Heart right ventricle (tissue), 16 donors: ENCODE data around the gene ITGBL1. TPM values are rescaled to one million over a fixed set of nuclear protein-coding genes. Genes with fewer than 3 reads are reported as not detected.
A peak's percentile ranks its signal among the peaks of the same experiment; 100 is the strongest.

Experiments used
- ATAC-seq, 8 donors: fragments of 200-7000 bp; cut with Tn5 transposase; one replicate each; pipeline ENCODE4 v1.9.1; 2020; ENCODE audit warnings: mild to moderate bottlenecking in 8 of 8, moderate library complexity in 8 of 8, moderate number of reproducible peaks in 1 of 8
- DNase-seq, 2 donors: peaks; one replicate each; pipeline ENCODE4 v3.0.0-alpha.2; 2020
- H3K27ac ChIP-seq, 10 donors: fragments of 200-600 bp; sonication (generic) in 2 of 10; one replicate each; pipeline versions ENCODE4 v1.5.0 to v1.8.0; 2020 to 2022; ENCODE audit warnings: mild to moderate bottlenecking in 3 of 10
- H3K27me3 ChIP-seq, 7 donors: fragments of 200-600 bp; one replicate each; pipeline ENCODE4 v1.8.0; 2021 to 2022; ENCODE audit warnings: mild to moderate bottlenecking in 2 of 7
- H3K36me3 ChIP-seq, 9 donors: fragments of 200-600 bp; sonication (generic) in 1 of 9; one replicate each; pipeline versions ENCODE4 v1.5.0 to v1.8.0; 2020 to 2022; ENCODE audit warnings: mild to moderate bottlenecking in 2 of 9
- H3K4me1 ChIP-seq, 9 donors: fragments of 200-600 bp; sonication (generic) in 1 of 9; one replicate each; pipeline versions ENCODE4 v1.5.0 to v1.8.0; 2020 to 2022; ENCODE audit warnings: mild to moderate bottlenecking in 4 of 9
- H3K4me3 ChIP-seq, 10 donors: fragments of 200-600 bp; sonication (generic) in 2 of 10; one replicate each; pipeline versions ENCODE4 v1.5.0 to v1.8.0; 2020 to 2022; ENCODE audit warnings: mild to moderate bottlenecking in 7 of 10, moderate library complexity in 2 of 10
- H3K9me3 ChIP-seq, 11 donors: fragments of 200-600 bp in 10 of 11; sonication (generic) in 2 of 11; one replicate each; pipeline versions ENCODE4 v1.5.0 to v1.8.0; 2013 to 2022; ENCODE audit warnings: mild to moderate bottlenecking in 2 of 11, control low read depth in 1 of 11, moderate library complexity in 1 of 11
- CTCF ChIP-seq, 9 donors: fragments of 200-600 bp; sonication (generic) in 2 of 9; IDR thresholded peaks; one replicate each; pipeline versions ENCODE4 v1.5.0 to v1.8.0; 2021 to 2022; ENCODE audit warnings: antibody characterized with exemption in 9 of 9, mild to moderate bottlenecking in 5 of 9, moderate library complexity in 1 of 9
- WGBS, 2 donors: extraction: QIAGEN DNeasy Blood & Tissue Kit; methylation state at CpG; one replicate each; pipeline ENCODE4 v1.1.7; 2013; ENCODE audit warnings: inconsistent platforms in 1 of 2; 5-methylcytosine and 5-hydroxymethylcytosine counted together
- intact Hi-C, 10 donors: fragments of 100-400 bp; cut with DNase I; formaldehyde crosslinking; loops; one replicate each; pipeline versions ENCODE4 v1.11.1 to v1.14.2; 2022
- polyA plus RNA-seq, 2 donors: library from polyadenylated mRNA; stranded (reverse); fragments of 200-250 nt; gene quantifications; one replicate each; pipeline ENCODE4 v1.2.3, GENCODE V29; 2013
- total RNA-seq, 10 donors: library from RNA; stranded (reverse); fragmentation: NEBNext Ultra II Directional in 3 of 10; extraction: Animal tissue kit (Norgen Biotek cat#: 25700) in 3 of 10; gene quantifications; one replicate each; pipeline versions ENCODE4 v1.2.1 to v1.2.4, GENCODE V29; 2021 to 2023
- donor health status: Arrhythmogenic right ventricular cardiomyopathy.
- donor health status: ischemic (EF 13 %, LVEDD 7.1; RV severe dilation, severe dysfunction).
- donor health status: healthy with polysubstance abuse.
- donor health status: DM: no; HTN: yes; CAD: no.
- donor health status: DM: no; HTN: no; CAD: no.
- donor health status: ischemic (EF 25% LVEDD 6.9; RV normal size, moderate dysfunction).
- donor health status: ischemic (EF 25% LVEDD 5.7; RV mildly dilated, moderate dysfunction).
- donor health status: healthy.
- donor health status: DM: yes; HTN: yes; CAD: no.
- donor health status: Ischemic cardiomyopathy.
- donor health status: ischemic (EF 35%, LVEDD 5.7; RV mildly dilated, moderate dysfunction).
- donor health status: nonischemic (EF 11% LVEDD 7.7; RV severe dilation, severe dysfunction).
- donor health status: DM: yes; HTN: yes; CAD: no.
- donor health status: PGD.
- donor health status: ischemic (EF 29% LVEDD 5.4; RV normal size, mild dysfunction).
- donor health status: nonischemic (EF 23%, LVEDD 6.1; RV moderate dilation, normal function).

ITGBL1 gene
- total and polyA plus RNA-seq, 12 donors: 0.78 to 11.9 (median 4.3) TPM

DNA sequence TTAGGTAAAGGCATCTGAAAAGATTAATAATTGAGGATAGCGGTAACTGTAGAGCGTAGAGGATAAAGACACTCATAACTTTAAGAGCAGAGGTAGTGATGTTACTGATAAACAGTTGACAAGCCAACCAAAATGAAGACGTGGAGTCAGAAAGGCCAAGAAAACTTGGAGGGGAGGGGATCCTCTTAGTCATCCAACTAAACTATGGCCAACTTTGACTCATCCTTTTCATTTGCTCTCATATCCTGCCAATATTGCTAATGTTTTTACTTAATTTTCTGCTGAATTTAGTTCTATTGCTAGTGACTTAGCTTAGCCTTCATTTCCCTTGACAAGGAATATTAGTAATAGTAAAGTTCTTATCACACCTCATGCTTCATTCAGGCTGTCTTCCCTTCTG lies 13.4 kb downstream of the ITGBL1 start:
- Histone ChIP-seq H3K4me1 (no peaks in the 10 kb centered on the region), H3K36me3 (no peaks in the 10 kb centered on the region), H3K9me3 (no peaks in the 10 kb centered on the region), H3K27me3 (peaks cover 0 to 4% (median 0%) of the 10 kb centered on the region in 7 donors), H3K4me3 (no peak overlapping the region), H3K27ac (no peak overlapping the region)
- intact Hi-C loops: no loop called here
- ATAC-seq: no peak
- 82 to 91% methylated on average over 3 of the region's 3 CpGs for WGBS, 2 donors
- no peak for DNase-seq
- no peak for TF ChIP-seq CTCF (IDR thresholded peaks at IDR 0.05)

- ATAC-seq (no peak), DNase-seq (no peak)
- Histone ChIP-seq H3K4me1 (no peaks in the 10 kb centered on the region), H3K27ac (no peak overlapping the region), H3K36me3 (no peaks in the 10 kb centered on the region), H3K9me3 (no peaks in the 10 kb centered on the region), H3K27me3 (peaks cover 0 to 4% (median 0%) of the 10 kb centered on the region in 7 donors), H3K4me3 (no peak overlapping the region)
- no peak for TF ChIP-seq CTCF (IDR thresholded peaks at IDR 0.05)
- intact Hi-C loops: no loop called here
- WGBS, 2 donors: 79 to 84% methylated on average over 4 of the region's 4 CpGs
These were observed 14.9 kb downstream of the ITGBL1 start for GRCh38 chr13:101467415-101467814.

DNA sequence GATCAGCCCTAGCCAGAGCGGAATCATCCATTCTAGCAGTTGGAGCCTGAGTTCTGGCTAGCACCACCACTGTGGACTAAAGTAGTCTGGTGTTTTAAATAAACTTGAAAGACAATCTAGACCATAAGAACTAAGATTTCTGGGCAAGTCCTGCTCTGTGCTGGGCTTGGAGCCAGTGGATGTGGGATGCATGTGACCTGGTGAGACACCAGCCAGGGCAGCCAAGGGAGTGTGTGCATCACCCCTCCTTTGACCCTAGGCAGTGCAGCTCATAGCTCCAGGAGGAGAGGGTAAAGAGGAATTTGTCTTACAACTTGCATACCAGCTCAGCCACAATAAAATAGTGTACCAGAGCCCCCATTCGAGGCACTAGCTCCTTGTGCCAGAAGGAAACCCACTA lies 21.0 kb downstream of the ITGBL1 start:
- peak in 4 of 8 donors; percentile 8 to 72 (median 38) for ATAC-seq
- no peak for TF ChIP-seq CTCF (IDR thresholded peaks at IDR 0.05)
- peaks cover 0 to 12% (median 0%) of the 10 kb centered on the region in 9 donors for H3K4me1 ChIP-seq
- H3K36me3 ChIP-seq: no peaks in the 10 kb centered on the region
- H3K27ac ChIP-seq: no peak overlapping the region
- H3K9me3 ChIP-seq: no peaks in the 10 kb centered on the region
- intact Hi-C loops: loop anchor here in 3 of 10 donors (10.0 kb wide), 2 partner anchors 319 to 329 kb away; no protein-coding TSS in a partner anchor
- no peak overlapping the region for H3K4me3 ChIP-seq
- no peaks in the 10 kb centered on the region for H3K27me3 ChIP-seq
- WGBS, 2 donors: 68 to 73% methylated on average over 2 of the region's 2 CpGs
- DNase-seq: no peak

GRCh38 chr13:101474419-101474957 lies 22.0 kb downstream of the ITGBL1 start:
- Histone ChIP-seq H3K27me3 (no peaks in the 10 kb centered on the region), H3K9me3 (no peaks in the 10 kb centered on the region), H3K4me1 (peaks cover 0 to 12% (median 0%) of the 10 kb centered on the region in 9 donors), H3K4me3 (no peak overlapping the region), H3K27ac (no peak overlapping the region), H3K36me3 (no peaks in the 10 kb centered on the region)
- DNase-seq (no peak), ATAC-seq (peak in 2 of 8 donors; percentile 27 to 46)
- intact Hi-C loops: loop anchor here in 3 of 10 donors (10.0 kb wide), 2 partner anchors 320 to 330 kb away; no protein-coding TSS in a partner anchor
- TF ChIP-seq CTCF (IDR thresholded peaks at IDR 0.05): peak in 4 of 9 donors; percentile 19 to 40 (median 34)
- WGBS, 2 donors: 54% methylated on average over 2 of the region's 2 CpGs
